ENCODE data around the gene TNFRSF21. TPM values are rescaled to one million over a fixed set of nuclear protein-coding genes. Genes with fewer than 3 reads are reported as not detected.

The TNFRSF21 gene
- polyA plus RNA-seq, 3 donors = 0.43 to 0.86 (median 0.58) TPM

DNA sequence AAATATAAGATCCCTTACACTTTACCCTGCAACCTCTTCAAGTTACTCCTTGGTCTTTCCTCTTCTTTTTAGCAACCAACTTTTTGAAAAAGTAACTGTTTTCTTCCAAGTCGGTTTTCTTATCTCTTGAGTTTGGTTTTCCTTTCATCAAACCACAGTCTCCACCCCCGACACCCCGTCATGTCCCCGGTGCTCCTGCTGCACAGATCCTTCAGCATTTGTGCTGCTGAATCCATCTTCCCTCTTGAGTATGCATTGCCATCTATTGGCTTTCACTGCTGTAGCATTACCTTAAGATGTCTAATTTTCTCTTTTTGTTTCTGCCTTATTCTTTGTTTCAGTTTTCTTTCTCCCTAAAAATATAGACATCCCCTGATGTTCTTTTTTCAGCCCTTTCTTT lies 11.9 kb upstream of the TNFRSF21 start:
- Histone ChIP-seq H3K9ac (ENCODE audit: insufficient read depth, low read length, poor library complexity, severe bottlenecking) (no peak overlapping the region), H3K9me3 (replicated peaks in 1 of 2; ENCODE audit: control insufficient read depth in 1 of 2, insufficient read depth in 1 of 2, low read length in 2 of 2) (no peaks in the 10 kb centered on the region), H2AFZ (ENCODE audit: insufficient read depth, low read depth, low read length, poor library complexity, severe bottlenecking) (no peak overlapping the region), H3K27me3 (ENCODE audit: control insufficient read depth in 2 of 2, insufficient read depth in 2 of 2, low read length in 2 of 2) (no peaks in the 10 kb centered on the region), H4K20me1 (ENCODE audit: insufficient read depth, low read length) (no peaks in the 10 kb centered on the region), H3K36me3 (replicated peaks in 1 of 2; ENCODE audit: control insufficient read depth in 1 of 2, insufficient read depth in 2 of 2, low read length in 2 of 2) (no peaks in the 10 kb centered on the region), H3K4me2 (replicated peaks; ENCODE audit: extremely low read depth, low read length, poor library complexity, severe bottlenecking) (no peak overlapping the region), H3K27ac (ENCODE audit: low read depth in 1 of 2, low read length in 2 of 2) (no peak overlapping the region), H3K4me1 (ENCODE audit: control insufficient read depth in 1 of 2, insufficient read depth in 2 of 2, low read length in 2 of 2) (no peaks in the 10 kb centered on the region), H3K79me2 (ENCODE audit: insufficient read depth, low read length) (no peaks in the 10 kb centered on the region), H3K4me3 (replicated peaks in 1 of 3; ENCODE audit: low read depth in 2 of 3, low read length in 3 of 3) (no peak overlapping the region)
- H3K36me3 Mint-ChIP-seq = no peaks in the 10 kb centered on the region
- intact Hi-C loops (cut with micrococcal nuclease) = no loop called here
- no peak overlapping the region for H3K27ac Mint-ChIP-seq
- DNase-seq = no peak
- H3K4me3 Mint-ChIP-seq = peak overlapping the region in 1 of 2 donors; percentile 14
- peaks cover 2 to 4% (median 3%) of the 10 kb centered on the region in 3 donors for H3K27me3 Mint-ChIP-seq (ENCODE audit: low read depth in 3 of 3)
- TF ChIP-seq, protein P1, sequence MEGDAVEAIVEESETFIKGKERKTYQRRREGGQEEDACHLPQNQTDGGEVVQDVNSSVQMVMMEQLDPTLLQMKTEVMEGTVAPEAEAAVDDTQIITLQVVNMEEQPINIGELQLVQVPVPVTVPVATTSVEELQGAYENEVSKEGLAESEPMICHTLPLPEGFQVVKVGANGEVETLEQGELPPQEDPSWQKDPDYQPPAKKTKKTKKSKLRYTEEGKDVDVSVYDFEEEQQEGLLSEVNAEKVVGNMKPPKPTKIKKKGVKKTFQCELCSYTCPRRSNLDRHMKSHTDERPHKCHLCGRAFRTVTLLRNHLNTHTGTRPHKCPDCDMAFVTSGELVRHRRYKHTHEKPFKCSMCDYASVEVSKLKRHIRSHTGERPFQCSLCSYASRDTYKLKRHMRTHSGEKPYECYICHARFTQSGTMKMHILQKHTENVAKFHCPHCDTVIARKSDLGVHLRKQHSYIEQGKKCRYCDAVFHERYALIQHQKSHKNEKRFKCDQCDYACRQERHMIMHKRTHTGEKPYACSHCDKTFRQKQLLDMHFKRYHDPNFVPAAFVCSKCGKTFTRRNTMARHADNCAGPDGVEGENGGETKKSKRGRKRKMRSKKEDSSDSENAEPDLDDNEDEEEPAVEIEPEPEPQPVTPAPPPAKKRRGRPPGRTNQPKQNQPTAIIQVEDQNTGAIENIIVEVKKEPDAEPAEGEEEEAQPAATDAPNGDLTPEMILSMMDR (IDR thresholded peaks at IDR 0.05) = no peak
- peaks cover 4% of the 10 kb centered on the region for H3K4me1 Mint-ChIP-seq
- H3K9me3 Mint-ChIP-seq = peaks cover 0 to 4% (median 2%) of the 10 kb centered on the region in 7 donors
- WGBS (ENCODE audit: insufficient coverage) = 5% methylated on average over 4 of the region's 4 CpGs

DNA sequence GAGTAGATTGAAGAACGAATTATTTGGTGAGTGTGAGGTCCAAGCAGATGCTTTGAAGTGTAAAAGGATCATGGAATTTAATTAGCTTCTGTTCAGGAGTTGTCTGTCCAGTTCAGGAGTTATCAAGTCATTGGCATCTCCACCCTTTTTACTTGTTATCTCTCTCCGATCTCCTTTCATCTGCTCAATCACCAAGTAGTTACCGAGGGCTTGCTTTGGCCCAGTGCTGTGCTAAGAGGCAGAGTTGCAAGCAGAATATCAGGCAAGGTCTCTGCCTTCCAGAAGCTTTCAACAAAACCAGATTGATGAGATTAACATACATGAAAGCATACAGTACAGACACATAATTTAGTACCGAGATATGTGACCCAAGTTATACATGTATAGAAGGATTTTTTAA lies 10.2 kb upstream of the TNFRSF21 start:
- H3K4me3 Mint-ChIP-seq = no peak overlapping the region
- Histone ChIP-seq H2AFZ (ENCODE audit: insufficient read depth, low read depth, low read length, poor library complexity, severe bottlenecking) (no peak overlapping the region), H4K20me1 (ENCODE audit: insufficient read depth, low read length) (no peaks in the 10 kb centered on the region), H3K9ac (ENCODE audit: insufficient read depth, low read length, poor library complexity, severe bottlenecking) (no peak overlapping the region), H3K4me2 (replicated peaks; ENCODE audit: extremely low read depth, low read length, poor library complexity, severe bottlenecking) (no peak overlapping the region), H3K4me1 (ENCODE audit: control insufficient read depth in 1 of 2, insufficient read depth in 2 of 2, low read length in 2 of 2) (no peaks in the 10 kb centered on the region), H3K4me3 (replicated peaks in 1 of 3; ENCODE audit: low read depth in 2 of 3, low read length in 3 of 3) (no peak overlapping the region), H3K9me3 (replicated peaks in 1 of 2; ENCODE audit: control insufficient read depth in 1 of 2, insufficient read depth in 1 of 2, low read length in 2 of 2) (no peaks in the 10 kb centered on the region), H3K36me3 (replicated peaks in 1 of 2; ENCODE audit: control insufficient read depth in 1 of 2, insufficient read depth in 2 of 2, low read length in 2 of 2) (no peaks in the 10 kb centered on the region), H3K27ac (ENCODE audit: low read depth in 1 of 2, low read length in 2 of 2) (no peak overlapping the region), H3K79me2 (ENCODE audit: insufficient read depth, low read length) (no peaks in the 10 kb centered on the region), H3K27me3 (ENCODE audit: control insufficient read depth in 2 of 2, insufficient read depth in 2 of 2, low read length in 2 of 2) (no peaks in the 10 kb centered on the region)
- no peaks in the 10 kb centered on the region for H3K36me3 Mint-ChIP-seq
- 92% methylated on average over 2 of the region's 4 CpGs for WGBS (ENCODE audit: insufficient coverage)
- H3K27ac Mint-ChIP-seq = no peak overlapping the region
- intact Hi-C loops (cut with micrococcal nuclease) = no loop called here
- peaks cover 4% of the 10 kb centered on the region for H3K4me1 Mint-ChIP-seq
- peaks cover 2 to 5% (median 2%) of the 10 kb centered on the region in 3 donors for H3K27me3 Mint-ChIP-seq (ENCODE audit: low read depth in 3 of 3)
- TF ChIP-seq, protein P1 (IDR thresholded peaks at IDR 0.05) = no peak
- peaks cover 0 to 5% (median 4%) of the 10 kb centered on the region in 7 donors for H3K9me3 Mint-ChIP-seq
- DNase-seq = no peak
